Breast epithelium (tissue), 4 donors: ENCODE data around the gene TARS2. TPM values are rescaled to one million over a fixed set of nuclear protein-coding genes. Genes with fewer than 3 reads are reported as not detected.
A peak's percentile ranks its signal among the peaks of the same experiment; 100 is the strongest.

ENCODE experiments used
- DNase-seq, 2 donors: peaks; one replicate each; pipeline ENCODE4 v3.0.0-alpha.2; 2019; ENCODE audit warnings: low spot score in 2 of 2
- H3K27ac ChIP-seq, 2 donors: fragments of 200-600 bp; sonication (generic) in 1 of 2; one replicate each; pipeline ENCODE4 v1.5.1; 2016 to 2019; ENCODE audit warnings: mild to moderate bottlenecking in 1 of 2
- H3K27me3 ChIP-seq, 2 donors: fragments of 200-600 bp; sonication (generic) in 1 of 2; one replicate each; pipeline versions ENCODE4 v1.5.1 to v1.6.0; 2017 to 2019; ENCODE audit warnings: control low read depth in 1 of 2, mild to moderate bottlenecking in 1 of 2
- H3K36me3 ChIP-seq: fragments of 200-600 bp; one replicate; pipeline ENCODE4 v1.5.1; 2019
- H3K4me1 ChIP-seq, 2 donors: fragments of 200-600 bp; sonication (generic); one replicate each; pipeline ENCODE4 v1.5.1; 2016 to 2019; ENCODE audit warnings: control low read depth in 1 of 2
- H3K4me3 ChIP-seq, 3 donors: fragments of 200-600 bp; sonication (generic); 1 replicate in 2 of 3; 2 replicates in 1 of 3; pipeline ENCODE4 v1.5.1; 2016 to 2019; ENCODE audit warnings: mild to moderate bottlenecking in 3 of 3, moderate library complexity in 2 of 3
- H3K9me3 ChIP-seq, 2 donors: fragments of 200-600 bp; sonication (generic) in 1 of 2; one replicate each; pipeline ENCODE4 v1.5.1; 2016 to 2019; ENCODE audit warnings: control low read depth in 1 of 2
- CTCF ChIP-seq, 3 donors: fragments of 450-650 bp; IDR thresholded peaks; one replicate each; pipeline ENCODE4 v1.5.1; 2016 to 2017; ENCODE audit warnings: antibody characterized with exemption in 3 of 3, mild to moderate bottlenecking in 3 of 3, moderate library complexity in 3 of 3
- POLR2A ChIP-seq: fragments of 450-650 bp; IDR thresholded peaks from one replicate; pipeline ENCODE4 v1.6.1; 2016; ENCODE audit warnings: antibody characterized with exemption, mild to moderate bottlenecking, moderate library complexity
- POLR2AphosphoS5 ChIP-seq, 3 donors: sonication (generic); formaldehyde crosslinking; IDR thresholded peaks; one replicate each; pipeline ENCODE4 v1.6.1; 2017; ENCODE audit warnings: antibody characterized with exemption in 3 of 3
- intact Hi-C: fragments of 100-400 bp; cut with DNase I; formaldehyde crosslinking; loops from one replicate; pipeline ENCODE4 v1.15.1; 2023; ENCODE audit warnings: low total_unique reads
- total RNA-seq, 3 donors: library from RNA; depleted of rRNA; stranded (reverse); fragments of >200 nt; gene quantifications; one replicate each; pipeline ENCODE4 v1.1.0, GENCODE V29; 2016

Gene TARS2
- total RNA-seq, 3 donors from 2014 or later, result 12.1 to 21.4 (median 19.9) TPM

- DNase-seq, result no peak
- TF ChIP-seq POLR2A, result no peak
- no peak for TF ChIP-seq CTCF (IDR thresholded peaks at IDR 0.05)
- TF ChIP-seq POLR2AphosphoS5 (IDR thresholded peaks at IDR 0.05), result no peak
- Histone ChIP-seq H3K36me3 (no peaks in the 10 kb centered on the region), H3K4me1 (no peaks in the 10 kb centered on the region), H3K27me3 (no peaks in the 10 kb centered on the region), H3K4me3 (no peak overlapping the region), H3K9me3 (no peaks in the 10 kb centered on the region), H3K27ac (no peak overlapping the region)
- intact Hi-C loops, result no loop called here
Measured at GRCh38 chr1:150529017-150529416, 41.8 kb downstream of the TARS2 start.

GRCh38 chr1:150530491-150531159 is 43.4 kb downstream of the TARS2 start:
- Histone ChIP-seq H3K4me1 (no peaks in the 10 kb centered on the region), H3K4me3 (no peak overlapping the region), H3K36me3 (no peaks in the 10 kb centered on the region), H3K27me3 (no peaks in the 10 kb centered on the region), H3K27ac (no peak overlapping the region), H3K9me3 (no peaks in the 10 kb centered on the region)
- TF ChIP-seq POLR2AphosphoS5 (IDR thresholded peaks at IDR 0.05), result no peak
- TF ChIP-seq POLR2A, result no peak
- no peak for TF ChIP-seq CTCF (IDR thresholded peaks at IDR 0.05)
- intact Hi-C loops, result no loop called here
- DNase-seq, result no peak

GRCh38 chr1:150532860-150533259 is 45.6 kb downstream of the TARS2 start:
- intact Hi-C loops, result no loop called here
- DNase-seq, result no peak

GRCh38 chr1:150534002-150534401 is 46.8 kb downstream of the TARS2 start:
- intact Hi-C loops, result no loop called here
- peak overlapping the region; percentile 36 to 62 for H3K27ac ChIP-seq
- no peaks in the 10 kb centered on the region for H3K36me3 ChIP-seq
- H3K4me1 ChIP-seq, result no peaks in the 10 kb centered on the region
- TF ChIP-seq POLR2AphosphoS5 (IDR thresholded peaks at IDR 0.05) (no peak), CTCF (IDR thresholded peaks at IDR 0.05) (no peak), POLR2A (no peak)
- no peaks in the 10 kb centered on the region for H3K9me3 ChIP-seq
- no peaks in the 10 kb centered on the region for H3K27me3 ChIP-seq
- H3K4me3 ChIP-seq, result no peak overlapping the region
- DNase-seq, result no peak

More at GRCh38 chr1:150532860-150533259, 45.6 kb downstream of the TARS2 start:
- Histone ChIP-seq H3K9me3 (no peaks in the 10 kb centered on the region), H3K36me3 (no peaks in the 10 kb centered on the region), H3K4me1 (no peaks in the 10 kb centered on the region), H3K27me3 (no peaks in the 10 kb centered on the region), H3K4me3 (no peak overlapping the region), H3K27ac (peak overlapping the region; percentile 81 to 82)
- TF ChIP-seq CTCF (IDR thresholded peaks at IDR 0.05) (no peak), POLR2A (no peak), POLR2AphosphoS5 (IDR thresholded peaks at IDR 0.05) (no peak)

GRCh38 chr1:150535511-150536287 is 48.5 kb downstream of the TARS2 start:
- Histone ChIP-seq H3K9me3 (no peaks in the 10 kb centered on the region), H3K4me1 (no peaks in the 10 kb centered on the region), H3K36me3 (no peaks in the 10 kb centered on the region), H3K27ac (no peak overlapping the region), H3K27me3 (no peaks in the 10 kb centered on the region), H3K4me3 (no peak overlapping the region)
- intact Hi-C loops, result no loop called here
- TF ChIP-seq POLR2AphosphoS5 (IDR thresholded peaks at IDR 0.05) (no peak), CTCF (IDR thresholded peaks at IDR 0.05) (no peak), POLR2A (no peak)
- no peak for DNase-seq
